GM12874 (cell line): Measurements from ENCODE around the gene MLN.

Experiments
- CTCF ChIP-seq: IDR thresholded peaks from 2 replicates; pipeline ENCODE4 v1.5.1; 2011; ENCODE audit warnings: low read depth, mild to moderate bottlenecking, control low read depth, low read length, moderate library complexity; ENCODE audit not compliant: insufficient read depth

MLN gene

DNA sequence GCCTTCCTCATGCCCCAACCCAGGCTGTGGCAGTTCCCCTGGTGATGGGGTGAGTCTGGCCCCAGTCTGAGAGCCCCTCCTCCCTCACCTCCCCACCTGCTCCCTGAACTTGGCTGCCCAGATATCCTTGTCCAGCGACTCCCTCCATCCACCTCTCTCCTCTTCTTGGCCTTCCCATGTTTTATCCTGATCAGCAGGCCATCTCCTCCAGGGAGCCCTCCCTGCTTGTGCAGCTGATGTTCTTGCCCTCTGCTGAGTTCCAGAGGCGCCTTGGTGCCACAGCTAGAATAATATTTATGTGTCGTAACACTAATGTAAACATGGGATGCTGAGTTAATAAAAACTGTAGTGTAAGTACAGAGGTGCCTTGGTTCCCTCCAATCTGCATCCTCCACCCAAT is 46.7 kb downstream of the MLN start:
- TF ChIP-seq CTCF: no peak

DNA sequence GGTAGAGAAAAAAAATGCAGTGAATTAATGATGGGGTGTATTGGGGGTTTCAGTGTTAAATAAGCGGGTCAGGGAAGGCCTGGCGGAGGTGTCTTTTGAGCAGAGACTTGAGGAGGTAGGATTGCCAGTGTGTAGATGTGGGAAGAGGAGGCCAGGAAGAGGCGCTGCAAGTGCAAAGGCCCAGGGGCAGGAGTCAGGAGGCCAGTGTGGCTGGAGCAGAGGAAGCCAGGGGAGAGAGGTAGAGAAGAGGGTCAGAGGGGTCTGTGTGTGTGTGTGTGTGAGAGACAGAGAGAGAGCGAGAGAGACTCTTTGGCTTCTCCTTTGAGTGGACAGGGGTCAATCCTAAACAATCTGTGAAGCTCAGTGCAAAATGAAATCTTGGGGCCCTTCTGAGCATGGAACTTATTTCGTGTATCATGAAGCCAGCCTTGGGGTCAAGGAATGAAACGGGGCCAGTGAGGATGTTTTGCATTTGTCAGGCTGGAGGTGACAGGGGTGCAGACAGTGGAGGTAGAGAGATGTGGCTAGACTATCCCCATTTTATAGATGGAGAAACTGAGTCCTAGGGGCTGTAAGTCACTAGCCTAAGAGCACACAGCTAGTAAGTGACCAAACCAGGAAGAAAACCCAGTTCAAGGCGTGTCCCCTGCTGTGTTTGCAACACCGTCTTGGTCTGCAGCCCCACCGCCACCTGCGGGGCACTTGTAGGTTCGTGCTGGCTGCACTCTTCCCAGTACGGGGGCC is 47.4 kb downstream of the MLN start:
- no peak for TF ChIP-seq CTCF

- TF ChIP-seq CTCF: no peak
Measured at GRCh38 chr6:33755070-33755869, 48.5 kb downstream of the MLN start.

DNA sequence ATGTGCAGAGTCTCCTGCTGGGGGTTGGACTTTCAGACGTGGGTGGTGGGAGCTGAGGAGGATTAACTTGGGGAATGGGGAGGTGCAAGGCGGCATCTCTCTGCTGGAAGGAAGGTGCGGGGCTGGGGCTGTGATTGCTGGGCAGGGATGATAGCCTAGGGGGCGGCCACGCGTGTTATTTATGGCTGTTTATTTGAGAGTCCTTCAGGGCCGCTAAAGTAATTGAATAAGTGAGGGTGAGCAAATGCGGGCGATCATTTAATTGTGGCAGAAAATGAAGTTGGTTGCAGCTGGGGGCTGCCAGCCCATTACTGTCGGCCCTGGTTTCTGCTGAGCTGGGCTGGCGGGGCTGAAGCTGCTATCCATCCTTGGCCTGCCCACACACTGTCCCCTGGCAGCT is 49.6 kb downstream of the MLN start:
- TF ChIP-seq CTCF: no peak

GRCh38 chr6:33752646-33753015 is 51.2 kb downstream of the MLN start:
- TF ChIP-seq CTCF: no peak

GRCh38 chr6:33751771-33752645 is 51.8 kb downstream of the MLN start:
- no peak for TF ChIP-seq CTCF
